ENCODE results near the gene NUCB1.
"Not testable (repeated sequence)": the region's sequence is repeated elsewhere in the genome, so short reads cannot be mapped to it uniquely, and the experiment has no call there.

Gene NUCB1

DNA sequence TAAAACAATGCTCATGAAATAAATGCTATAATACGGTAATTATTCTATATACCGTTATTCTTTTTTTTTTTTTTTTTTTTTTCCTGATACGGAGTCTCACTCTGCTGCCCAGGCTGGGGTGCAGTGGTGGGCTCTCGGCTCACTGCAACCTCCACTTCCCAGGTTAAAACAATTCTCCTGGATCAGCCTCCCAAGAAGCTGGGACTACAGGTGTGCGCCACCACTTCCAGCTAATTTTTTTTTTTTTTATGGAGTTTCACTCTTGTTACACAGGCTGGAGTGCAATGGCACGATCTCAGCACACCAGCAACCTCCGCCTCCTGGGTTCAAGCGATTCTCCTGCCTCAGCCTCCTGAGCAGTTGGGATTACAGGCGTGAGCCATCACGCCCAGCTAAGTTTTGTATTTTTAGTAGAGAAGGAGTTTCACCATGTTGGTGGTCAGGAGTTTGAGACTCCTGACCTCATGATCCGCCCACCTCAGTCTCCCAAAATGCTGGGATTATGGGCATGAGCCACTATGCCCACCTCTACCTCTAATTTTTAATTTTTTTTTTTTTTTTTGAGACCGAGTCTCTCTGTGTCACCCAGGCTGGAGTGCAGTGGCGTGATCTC is 21.0 kb upstream of the NUCB1 start:
- H3K27ac ChIP-seq (ENCODE audit: insufficient read depth in 1 of 2, low read depth in 1 of 2, low read length in 2 of 2, poor library complexity in 1 of 2, severe bottlenecking in 2 of 2) = peak overlapping the region in 1 of 2 experiments; percentile 49
- H3K9me3 ChIP-seq (ENCODE audit: control extremely low read depth in 1 of 5, control insufficient read depth in 4 of 5, insufficient read depth in 2 of 5, low read depth in 1 of 5, low read length in 4 of 5) = peaks cover 0 to 3% (median 0%) of the 10 kb centered on the region in 5 experiments
- DNase-seq = no peak
- 97% methylated on average over 4 of the region's 13 CpGs for WGBS (ENCODE audit: insufficient coverage)
- ChIA-PET CTCF (interaction anchor here (0.6 kb wide), 1 partner anchor 74 kb away, joined by 4 read pairs; no protein-coding TSS in a partner anchor), POLR2A (interaction anchor here (0.7 to 1.6 kb wide), 4 partner anchors 17 to 92 kb away, joined by 3 to 8 read pairs (median 4); no protein-coding TSS in a partner anchor)
- no peaks in the 10 kb centered on the region for H3K27me3 ChIP-seq (replicated peaks in 2 of 5; ENCODE audit: control insufficient read depth in 4 of 5, insufficient read depth in 5 of 5, low read length in 4 of 5)
- H3K4me3 ChIP-seq (ENCODE audit: control insufficient read depth in 1 of 7, extremely low read depth in 1 of 7, insufficient read depth in 4 of 7, low read depth in 2 of 7, low read length in 6 of 7) = no peak overlapping the region
- peaks cover 4 to 35% (median 27%) of the 10 kb centered on the region in 4 experiments for H3K4me1 ChIP-seq (ENCODE audit: control extremely low read depth in 1 of 4, control insufficient read depth in 4 of 4, insufficient read depth in 4 of 4, low read length in 3 of 4)
- peaks cover 3 to 37% (median 16%) of the 10 kb centered on the region in 4 experiments for H3K36me3 ChIP-seq (ENCODE audit: control insufficient read depth in 4 of 4, insufficient read depth in 4 of 4, low read length in 3 of 4)

DNA sequence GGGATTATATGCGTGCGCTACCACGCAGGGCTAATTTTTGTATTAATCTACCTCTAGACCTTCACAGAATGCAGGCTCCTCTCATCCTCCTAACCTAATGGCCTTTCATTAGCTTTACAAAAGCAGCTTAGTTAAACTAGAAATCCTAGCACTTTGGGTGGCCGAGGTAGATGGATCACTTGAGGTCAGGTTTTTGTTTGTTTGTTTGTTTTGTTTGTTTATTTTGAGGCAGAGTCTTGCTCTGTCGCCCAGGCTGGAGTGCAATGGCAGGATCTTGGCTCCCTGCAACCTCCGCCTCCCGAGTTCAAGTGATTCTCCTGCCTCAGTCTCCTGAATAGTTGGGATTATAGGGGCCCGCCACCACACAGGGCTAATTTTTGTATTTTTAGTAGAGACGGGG is 20.4 kb upstream of the NUCB1 start:
- DNase-seq; H3K9me3 ChIP-seq (ENCODE audit: control extremely low read depth in 1 of 5, control insufficient read depth in 4 of 5, insufficient read depth in 2 of 5, low read depth in 1 of 5, low read length in 4 of 5); POLR2A ChIA-PET; H3K27me3 ChIP-seq (replicated peaks in 2 of 5; ENCODE audit: control insufficient read depth in 4 of 5, insufficient read depth in 5 of 5, low read length in 4 of 5); H3K4me3 ChIP-seq (ENCODE audit: control insufficient read depth in 1 of 7, extremely low read depth in 1 of 7, insufficient read depth in 4 of 7, low read depth in 2 of 7, low read length in 6 of 7); H3K27ac ChIP-seq (ENCODE audit: insufficient read depth in 1 of 2, low read depth in 1 of 2, low read length in 2 of 2, poor library complexity in 1 of 2, severe bottlenecking in 2 of 2): not testable (repeated sequence)
- CTCF ChIA-PET = interaction anchor here (1.4 kb wide), 1 partner anchor 9 kb away, joined by 3 read pairs; no protein-coding TSS in a partner anchor
- WGBS (ENCODE audit: insufficient coverage) = 94% methylated on average over 6 of the region's 9 CpGs
- Histone ChIP-seq H3K4me1 (ENCODE audit: control extremely low read depth in 1 of 4, control insufficient read depth in 4 of 4, insufficient read depth in 4 of 4, low read length in 3 of 4) (peaks cover 2 to 29% (median 22%) of the 10 kb centered on the region in 4 experiments), H3K36me3 (ENCODE audit: control insufficient read depth in 4 of 4, insufficient read depth in 4 of 4, low read length in 3 of 4) (peaks cover 3 to 31% (median 10%) of the 10 kb centered on the region in 4 experiments)

DNA sequence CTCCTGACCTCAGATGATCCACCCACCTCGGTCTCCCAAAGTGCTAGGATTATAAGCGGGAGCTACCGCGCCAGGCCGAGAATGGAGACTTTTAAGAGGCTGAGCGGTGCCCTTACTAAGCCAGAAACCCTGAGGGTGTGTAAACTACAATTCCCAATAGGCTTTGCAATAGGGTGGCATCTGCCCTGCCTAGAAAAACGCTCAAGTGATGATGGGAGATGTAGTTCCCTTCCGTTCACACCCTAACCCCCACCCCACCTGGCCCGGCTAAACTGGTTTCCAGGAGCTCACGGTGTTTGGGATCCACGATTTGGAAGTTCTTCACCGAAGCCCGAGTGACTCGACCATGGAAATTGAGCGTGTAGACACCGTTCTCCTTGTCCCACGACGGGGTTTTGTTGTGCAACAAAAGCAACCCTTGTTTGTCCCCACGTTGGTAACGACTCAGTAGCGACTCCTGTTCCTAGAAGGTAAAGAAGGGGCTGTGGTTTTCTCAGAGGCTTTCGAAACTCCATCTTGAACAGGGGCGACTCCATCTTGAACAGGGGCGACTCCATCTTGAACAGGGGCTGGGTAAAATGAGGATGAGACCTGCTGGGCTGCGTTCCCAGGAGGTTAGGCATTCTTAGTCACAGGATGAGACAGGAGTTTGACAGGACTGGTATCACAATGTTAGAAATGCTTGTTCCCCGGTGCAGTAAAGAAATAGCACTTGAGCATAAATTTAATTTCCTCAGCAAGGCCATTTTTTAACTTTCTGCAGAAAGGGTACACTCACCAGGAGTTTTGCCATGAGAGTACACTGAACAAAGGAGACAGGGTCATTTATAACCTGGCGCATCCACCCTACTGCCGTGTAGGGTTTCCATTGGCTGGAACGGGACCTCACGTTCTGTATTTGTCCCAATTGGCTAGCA is 18.1 kb upstream of the NUCB1 start:
- DNase-seq = peak in 2 of 3 donors; percentile 62 to 67
- Histone ChIP-seq H3K4me1 (ENCODE audit: control extremely low read depth in 1 of 4, control insufficient read depth in 4 of 4, insufficient read depth in 4 of 4, low read length in 3 of 4) (peaks cover 0 to 10% (median 3%) of the 10 kb centered on the region in 4 experiments), H3K27me3 (replicated peaks in 2 of 5; ENCODE audit: control insufficient read depth in 4 of 5, insufficient read depth in 5 of 5, low read length in 4 of 5) (no peaks in the 10 kb centered on the region), H3K36me3 (ENCODE audit: control insufficient read depth in 4 of 4, insufficient read depth in 4 of 4, low read length in 3 of 4) (peaks cover 0 to 14% (median 2%) of the 10 kb centered on the region in 4 experiments), H3K4me3 (ENCODE audit: control insufficient read depth in 1 of 7, extremely low read depth in 1 of 7, insufficient read depth in 4 of 7, low read depth in 2 of 7, low read length in 6 of 7) (no peak overlapping the region), H3K9me3 (ENCODE audit: control extremely low read depth in 1 of 5, control insufficient read depth in 4 of 5, insufficient read depth in 2 of 5, low read depth in 1 of 5, low read length in 4 of 5) (peaks cover 0 to 3% (median 0%) of the 10 kb centered on the region in 5 experiments), H3K27ac (ENCODE audit: insufficient read depth in 1 of 2, low read depth in 1 of 2, low read length in 2 of 2, poor library complexity in 1 of 2, severe bottlenecking in 2 of 2) (no peak overlapping the region)
- ChIA-PET POLR2A (no interaction called here), CTCF (interaction anchor here (1.7 kb wide), 1 partner anchor 12 kb away, joined by 5 read pairs; no protein-coding TSS in a partner anchor)
- WGBS (ENCODE audit: insufficient coverage) = 90% methylated on average over 18 of the region's 30 CpGs

DNA sequence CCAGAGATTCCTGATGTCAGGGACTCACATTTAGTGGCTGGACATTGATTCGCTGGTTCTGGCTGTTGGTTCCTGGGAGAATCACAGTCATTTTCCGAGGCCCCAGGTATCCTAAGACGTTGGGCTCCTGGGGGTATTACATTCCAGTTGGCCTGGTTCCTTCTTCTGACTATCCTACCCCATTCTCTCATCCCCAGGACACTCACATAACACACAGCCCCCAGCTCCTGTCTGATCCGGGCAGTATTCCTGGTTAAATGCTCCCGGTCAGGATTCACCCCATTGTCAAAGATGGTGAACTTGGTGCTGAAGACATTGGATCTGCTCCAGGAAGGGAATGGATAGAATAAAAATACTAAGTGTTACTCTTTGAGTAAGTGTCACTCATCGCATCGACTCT is 16.4 kb upstream of the NUCB1 start:
- CTCF ChIA-PET = no interaction called here
- POLR2A ChIA-PET = interaction anchor here (0.6 kb wide), 1 partner anchor 59 kb away, joined by 3 read pairs; no protein-coding TSS in a partner anchor
- no peak for DNase-seq
- 100% methylated on average over 6 of the region's 7 CpGs for WGBS (ENCODE audit: insufficient coverage)
- Histone ChIP-seq H3K27ac (ENCODE audit: insufficient read depth in 1 of 2, low read depth in 1 of 2, low read length in 2 of 2, poor library complexity in 1 of 2, severe bottlenecking in 2 of 2) (no peak overlapping the region), H3K4me1 (ENCODE audit: control extremely low read depth in 1 of 4, control insufficient read depth in 4 of 4, insufficient read depth in 4 of 4, low read length in 3 of 4) (peaks cover 0 to 6% (median 3%) of the 10 kb centered on the region in 4 experiments), H3K36me3 (ENCODE audit: control insufficient read depth in 4 of 4, insufficient read depth in 4 of 4, low read length in 3 of 4) (peaks cover 0 to 4% (median 2%) of the 10 kb centered on the region in 4 experiments), H3K9me3 (ENCODE audit: control extremely low read depth in 1 of 5, control insufficient read depth in 4 of 5, insufficient read depth in 2 of 5, low read depth in 1 of 5, low read length in 4 of 5) (peaks cover 0 to 3% (median 0%) of the 10 kb centered on the region in 5 experiments), H3K27me3 (replicated peaks in 2 of 5; ENCODE audit: control insufficient read depth in 4 of 5, insufficient read depth in 5 of 5, low read length in 4 of 5) (no peaks in the 10 kb centered on the region), H3K4me3 (ENCODE audit: control insufficient read depth in 1 of 7, extremely low read depth in 1 of 7, insufficient read depth in 4 of 7, low read depth in 2 of 7, low read length in 6 of 7) (no peak overlapping the region)

DNA sequence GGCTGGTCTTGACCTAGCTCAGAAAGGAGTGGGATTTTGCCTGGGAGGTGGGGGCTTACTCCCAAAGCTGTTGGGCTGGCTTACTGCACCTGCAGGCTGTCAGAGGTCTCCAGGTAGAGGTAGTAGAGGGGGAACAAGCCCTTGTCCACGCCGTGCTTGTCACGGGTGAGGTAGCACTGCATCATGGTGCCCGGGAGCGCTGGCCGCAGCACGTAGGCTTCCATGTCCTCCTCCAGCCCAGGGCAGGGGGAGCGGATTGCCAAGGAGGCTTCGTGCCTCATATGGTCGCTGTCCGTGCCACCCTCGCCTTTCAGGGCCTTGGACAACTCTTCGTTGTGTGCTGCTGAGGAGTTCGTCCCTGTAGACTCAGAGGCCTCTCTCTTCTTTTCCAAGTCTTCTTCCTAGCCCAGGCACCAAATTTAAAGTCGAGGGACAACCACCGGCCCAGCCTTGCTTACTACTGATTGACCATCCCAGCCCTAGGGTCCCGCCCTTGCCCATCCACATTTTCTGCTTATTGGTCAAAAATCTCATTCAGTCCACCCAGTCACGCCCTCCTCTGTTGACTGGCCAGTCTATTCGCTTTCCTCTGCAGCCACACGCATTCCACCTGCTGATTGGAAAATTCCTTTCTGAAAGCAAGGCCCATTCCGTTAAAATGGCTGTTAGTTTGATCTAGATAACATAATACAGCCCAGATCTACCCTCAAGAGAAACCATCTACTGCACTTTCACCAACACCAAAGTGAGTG is 12.1 kb upstream of the NUCB1 start:
- H3K9me3 ChIP-seq (ENCODE audit: control extremely low read depth in 1 of 5, control insufficient read depth in 4 of 5, insufficient read depth in 2 of 5, low read depth in 1 of 5, low read length in 4 of 5) = no peaks in the 10 kb centered on the region
- ChIA-PET CTCF (no interaction called here), POLR2A (no interaction called here)
- no peaks in the 10 kb centered on the region for H3K4me1 ChIP-seq (ENCODE audit: control extremely low read depth in 1 of 4, control insufficient read depth in 4 of 4, insufficient read depth in 4 of 4, low read length in 3 of 4)
- no peak overlapping the region for H3K27ac ChIP-seq (ENCODE audit: insufficient read depth in 1 of 2, low read depth in 1 of 2, low read length in 2 of 2, poor library complexity in 1 of 2, severe bottlenecking in 2 of 2)
- H3K4me3 ChIP-seq (ENCODE audit: control insufficient read depth in 1 of 7, extremely low read depth in 1 of 7, insufficient read depth in 4 of 7, low read depth in 2 of 7, low read length in 6 of 7) = no peak overlapping the region
- no peaks in the 10 kb centered on the region for H3K36me3 ChIP-seq (ENCODE audit: control insufficient read depth in 4 of 4, insufficient read depth in 4 of 4, low read length in 3 of 4)
- no peak for DNase-seq
- 97% methylated on average over 19 of the region's 21 CpGs for WGBS (ENCODE audit: insufficient coverage)
- H3K27me3 ChIP-seq (replicated peaks in 2 of 5; ENCODE audit: control insufficient read depth in 4 of 5, insufficient read depth in 5 of 5, low read length in 4 of 5) = no peaks in the 10 kb centered on the region

DNA sequence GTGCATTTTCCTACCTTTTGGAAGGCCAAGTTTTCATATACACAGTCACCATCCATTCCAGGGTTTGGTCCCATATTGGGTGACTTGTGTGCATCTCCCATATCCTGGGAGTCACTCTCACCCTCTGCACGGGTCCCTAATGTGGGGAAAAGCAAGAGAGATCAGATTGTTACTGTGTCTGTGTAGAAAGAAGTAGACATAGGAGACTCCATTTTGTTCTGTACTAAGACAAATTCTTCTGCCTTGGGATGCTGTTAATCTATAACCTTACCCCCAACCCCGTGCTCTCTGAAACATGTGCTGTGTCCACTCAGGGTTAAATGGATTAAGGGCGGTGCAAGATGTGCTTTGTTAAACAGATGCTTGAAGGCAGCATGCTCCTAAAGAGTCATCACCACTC is 10.6 kb upstream of the NUCB1 start:
- CTCF ChIA-PET = interaction anchor here (1.1 kb wide), 1 partner anchor 9 kb away, joined by 3 read pairs; no protein-coding TSS in a partner anchor
- H3K36me3 ChIP-seq (ENCODE audit: control insufficient read depth in 4 of 4, insufficient read depth in 4 of 4, low read length in 3 of 4); POLR2A ChIA-PET; DNase-seq; H3K27me3 ChIP-seq (replicated peaks in 2 of 5; ENCODE audit: control insufficient read depth in 4 of 5, insufficient read depth in 5 of 5, low read length in 4 of 5); H3K4me3 ChIP-seq (ENCODE audit: control insufficient read depth in 1 of 7, extremely low read depth in 1 of 7, insufficient read depth in 4 of 7, low read depth in 2 of 7, low read length in 6 of 7); H3K27ac ChIP-seq (ENCODE audit: insufficient read depth in 1 of 2, low read depth in 1 of 2, low read length in 2 of 2, poor library complexity in 1 of 2, severe bottlenecking in 2 of 2); H3K9me3 ChIP-seq (ENCODE audit: control extremely low read depth in 1 of 5, control insufficient read depth in 4 of 5, insufficient read depth in 2 of 5, low read depth in 1 of 5, low read length in 4 of 5); H3K4me1 ChIP-seq (ENCODE audit: control extremely low read depth in 1 of 4, control insufficient read depth in 4 of 4, insufficient read depth in 4 of 4, low read length in 3 of 4): not testable (repeated sequence)
- whole genome bisulfite sequencing (ENCODE audit: insufficient coverage) = no CpG with 5 or more reads among the region's 3 CpGs

Measured in common myeloid progenitor, CD34-positive (primary cell).